Activated CD4-positive, CD25-positive, alpha-beta regulatory T cell (primary cell): ENCODE data around the gene NFIA.

Source experiments
- DNase-seq, 4 experiments: peaks; one replicate each; lab custom pipeline; 2025; lab: John Stamatoyannopoulos, UW

NFIA gene

DNA sequence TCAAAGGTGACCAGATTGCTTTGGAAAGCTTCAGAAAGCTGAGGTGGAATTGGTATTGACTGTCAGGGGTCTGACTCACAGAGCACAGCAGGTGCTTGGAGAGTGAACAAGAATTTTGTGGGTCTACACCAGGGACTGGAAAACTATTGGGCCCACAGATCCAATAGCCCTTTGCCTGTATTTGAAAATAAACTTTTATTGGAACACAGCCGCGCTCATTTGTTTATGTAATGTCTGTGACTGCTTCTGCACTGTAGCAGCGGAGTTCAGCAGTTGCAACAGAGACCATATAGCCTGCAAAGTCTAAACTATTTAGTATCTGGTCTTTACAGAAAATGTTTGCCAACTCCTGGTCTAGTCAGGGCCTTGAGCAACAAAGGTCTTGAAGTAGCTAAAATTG, 315.6 kb downstream of the NFIA start:
- no peak for DNase-seq

DNA sequence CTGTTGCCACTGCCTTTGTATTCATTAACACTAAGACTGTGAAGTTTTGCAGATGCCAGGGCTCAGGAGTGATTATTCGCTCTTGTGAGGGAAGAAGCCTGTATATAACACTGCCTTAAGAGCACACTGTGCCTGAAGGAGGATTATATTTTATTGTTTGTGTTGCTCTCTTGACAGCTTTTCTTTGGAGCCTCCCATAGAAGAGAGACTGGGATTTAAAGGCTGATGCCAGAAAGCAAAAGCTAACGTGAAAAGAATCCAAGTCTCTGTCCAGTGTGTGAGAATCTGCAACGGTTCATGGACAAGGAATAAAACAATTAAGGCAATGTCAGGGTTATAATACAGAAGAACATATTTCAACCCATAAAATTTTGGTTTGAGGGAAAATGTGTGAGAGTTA, 316.8 kb downstream of the NFIA start:
- DNase-seq, result no peak

DNA sequence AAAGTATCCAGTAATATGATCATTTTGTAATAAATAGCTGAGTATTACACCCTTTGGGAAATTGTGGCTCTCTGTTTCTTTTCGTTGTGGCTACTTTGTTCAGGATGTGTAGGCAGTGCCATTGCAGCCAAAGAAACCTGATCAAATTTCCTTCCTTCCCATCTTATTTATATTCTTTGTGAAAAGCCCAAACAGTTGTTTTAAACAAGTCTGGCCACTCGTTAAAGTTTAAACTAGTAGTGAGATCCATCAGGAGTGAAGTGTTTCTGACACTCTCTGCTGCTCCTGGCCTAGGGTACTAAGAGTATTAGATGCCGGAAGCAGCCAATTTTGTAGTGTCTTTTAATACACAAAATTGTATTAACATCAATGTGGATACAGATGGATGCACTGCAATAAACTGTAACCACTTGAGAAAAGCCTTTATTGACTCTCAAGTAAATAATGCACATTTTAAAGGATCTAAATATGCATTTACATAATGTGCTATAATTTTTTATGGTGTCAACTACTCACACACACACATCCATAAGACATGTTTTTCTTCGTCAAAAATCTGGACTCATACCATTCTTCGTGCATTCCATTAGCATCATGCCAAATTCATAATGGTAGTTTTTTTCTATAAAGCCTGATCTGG, 317.9 kb downstream of the NFIA start:
- DNase-seq, result no peak

DNA sequence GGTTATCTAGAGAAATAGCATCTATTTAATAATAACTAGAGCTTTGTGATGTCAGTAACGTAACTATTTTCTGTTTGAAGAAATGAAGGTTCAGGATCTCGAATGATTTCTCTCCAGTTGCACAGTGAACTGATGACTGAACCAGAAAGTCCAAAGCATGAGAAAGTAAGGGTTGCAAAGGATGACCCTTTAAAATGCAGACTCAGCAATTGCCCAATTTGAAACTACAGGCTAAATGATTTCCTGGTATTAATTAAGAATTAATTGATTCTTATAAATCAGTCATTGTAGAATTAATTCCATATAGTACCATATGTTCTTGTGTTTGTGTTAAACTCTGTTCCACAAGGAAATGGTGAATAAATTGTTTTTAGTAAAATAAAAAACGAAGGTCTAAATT, 318.6 kb downstream of the NFIA start:
- no peak for DNase-seq

DNA sequence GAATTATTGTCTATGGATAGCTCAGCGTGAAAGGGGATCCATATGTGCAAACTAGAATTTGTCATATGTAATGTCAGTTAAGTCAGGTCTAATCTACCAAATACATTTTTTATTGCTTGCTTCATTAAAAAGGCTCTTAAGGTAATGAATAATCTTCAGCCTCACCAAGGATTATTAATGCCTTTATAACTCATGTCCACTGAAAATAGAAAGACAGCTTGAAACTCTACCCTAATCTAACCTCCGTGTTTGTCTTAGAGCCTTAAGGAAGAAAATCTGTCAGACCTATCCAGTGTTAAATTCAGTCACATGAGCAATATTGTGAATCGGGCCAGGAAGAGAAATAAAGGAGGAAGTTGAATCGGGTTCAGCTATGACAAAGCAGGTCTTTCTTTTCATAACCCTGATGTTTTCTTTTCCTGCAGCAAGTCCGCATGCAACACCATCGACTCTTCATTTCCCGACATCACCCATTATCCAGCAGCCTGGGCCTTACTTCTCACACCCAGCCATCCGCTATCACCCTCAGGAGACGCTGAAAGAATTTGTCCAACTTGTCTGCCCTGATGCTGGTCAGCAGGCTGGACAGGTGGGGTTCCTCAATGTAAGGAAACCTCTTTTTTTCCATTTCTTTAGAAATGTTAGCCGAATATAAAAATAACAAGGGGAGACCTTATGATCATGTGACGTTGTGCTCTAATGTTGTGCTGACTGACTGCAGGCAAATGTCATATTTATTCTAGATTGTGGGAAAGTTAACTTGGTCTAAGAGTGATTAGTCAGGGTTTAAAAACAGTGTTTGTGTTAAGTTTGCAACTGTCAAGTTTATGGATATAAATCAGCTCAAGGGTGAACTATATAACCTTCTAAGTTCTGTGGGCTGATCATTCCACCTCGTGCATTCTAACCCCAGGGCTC, 321.6 kb downstream of the NFIA start:
- DNase-seq, result no peak

DNA sequence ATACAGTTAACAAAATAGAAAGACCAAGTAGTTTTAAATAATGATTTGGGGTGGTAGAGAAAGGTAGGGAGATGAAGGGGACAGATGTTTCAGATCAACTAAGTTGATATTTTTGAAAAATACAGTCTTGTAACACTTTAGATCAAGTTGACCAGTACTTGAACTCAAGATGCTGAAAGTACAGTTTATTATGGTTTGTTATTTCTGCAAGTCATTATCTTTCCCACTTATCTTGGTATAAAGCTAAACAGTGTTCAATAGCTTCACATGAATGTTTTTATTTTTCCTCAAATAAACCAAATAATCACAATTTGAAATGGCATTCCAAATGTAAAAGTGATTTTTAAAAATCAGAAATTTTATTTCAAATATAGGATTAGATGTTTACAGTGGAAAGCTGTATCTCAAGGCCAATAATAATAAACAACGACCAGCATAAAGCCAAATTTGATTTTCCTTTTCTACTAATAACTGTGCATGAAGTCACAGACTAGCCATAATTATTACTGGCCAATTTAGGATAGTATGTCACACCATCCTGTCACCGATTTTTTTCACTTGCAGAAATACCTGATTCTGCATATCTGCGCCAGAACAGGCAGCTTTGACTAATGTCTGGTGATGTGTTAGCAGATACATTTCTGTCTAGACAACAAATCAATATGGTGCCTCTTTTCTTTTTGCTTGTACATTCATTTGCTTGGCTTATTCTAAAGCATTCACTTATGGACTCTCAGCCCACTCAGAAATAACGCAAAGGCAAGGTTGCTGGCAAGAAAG, 322.4 kb downstream of the NFIA start:
- DNase-seq, result no peak

DNA sequence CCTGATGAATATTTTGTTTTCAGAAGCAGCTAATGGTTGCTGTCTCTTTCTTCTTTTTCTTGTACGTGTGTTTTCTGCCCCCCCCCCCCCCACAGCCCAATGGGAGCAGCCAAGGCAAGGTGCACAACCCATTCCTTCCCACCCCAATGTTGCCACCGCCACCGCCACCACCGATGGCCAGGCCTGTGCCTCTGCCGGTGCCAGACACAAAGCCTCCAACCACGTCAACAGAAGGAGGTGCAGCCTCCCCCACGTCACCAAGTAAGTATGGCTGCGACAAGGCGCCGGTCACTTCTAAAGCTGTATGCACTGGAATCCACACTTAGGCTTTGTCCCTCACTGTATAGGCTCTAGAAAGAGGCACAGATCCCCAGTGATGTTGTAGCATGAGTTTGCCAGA, 324.1 kb downstream of the NFIA start:
- DNase-seq, result no peak

DNA sequence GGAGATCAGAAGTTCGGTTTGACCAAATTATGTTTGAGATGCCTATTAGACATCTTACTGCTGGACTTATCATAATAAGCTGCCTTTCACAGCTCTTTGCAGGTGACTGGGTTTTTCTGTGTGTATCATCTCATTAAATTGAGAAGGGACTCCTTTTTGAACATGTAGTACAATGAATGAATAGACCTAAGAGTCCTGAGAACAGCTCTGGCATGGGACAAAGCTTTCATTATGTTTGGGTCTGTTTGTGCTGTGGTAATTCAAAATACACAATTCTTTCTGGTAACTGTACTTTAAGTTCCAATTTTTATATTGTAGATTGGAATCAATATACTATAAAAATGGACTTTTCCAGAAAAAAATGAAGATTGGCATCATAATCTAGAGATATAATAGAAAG, 330.2 kb downstream of the NFIA start:
- DNase-seq, result no peak

DNA sequence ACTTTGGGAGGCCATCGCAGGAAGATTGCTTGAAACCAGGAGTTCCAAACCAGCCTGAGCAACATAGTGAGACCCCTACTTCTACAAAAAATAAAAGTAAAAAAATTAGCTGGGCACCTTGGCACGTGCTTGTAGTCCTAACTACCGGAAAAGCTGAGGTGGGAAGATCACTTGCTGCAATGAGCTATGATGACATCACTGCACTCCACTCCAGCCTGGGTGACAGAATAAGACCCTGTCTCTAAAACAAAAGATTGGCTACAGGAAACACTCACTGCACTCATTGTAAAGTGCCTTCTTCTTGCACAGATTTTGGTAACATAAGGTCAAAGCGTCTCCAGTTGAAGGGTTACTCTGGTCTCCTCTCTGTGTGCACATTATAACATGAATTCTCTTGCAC, 336.8 kb downstream of the NFIA start:
- no peak for DNase-seq

DNA sequence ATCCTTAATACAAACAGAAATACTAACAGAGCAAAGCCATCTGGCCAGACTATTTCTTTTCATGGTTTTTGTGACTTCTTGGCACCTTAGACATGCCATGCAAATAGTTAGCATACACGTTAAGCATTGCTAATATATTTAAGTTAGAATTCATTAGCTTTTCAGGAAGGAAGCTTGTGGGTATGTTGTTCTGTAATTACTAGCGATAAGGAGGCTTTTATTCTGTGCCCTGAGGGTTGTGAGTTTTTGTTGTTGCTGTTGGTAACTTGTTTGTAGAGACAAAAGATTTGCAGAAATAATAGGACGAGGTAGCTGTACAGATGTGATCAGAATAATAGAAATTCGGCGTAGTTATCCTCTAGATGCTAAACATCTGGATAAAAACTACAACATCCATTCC, 337.3 kb downstream of the NFIA start:
- no peak for DNase-seq

DNA sequence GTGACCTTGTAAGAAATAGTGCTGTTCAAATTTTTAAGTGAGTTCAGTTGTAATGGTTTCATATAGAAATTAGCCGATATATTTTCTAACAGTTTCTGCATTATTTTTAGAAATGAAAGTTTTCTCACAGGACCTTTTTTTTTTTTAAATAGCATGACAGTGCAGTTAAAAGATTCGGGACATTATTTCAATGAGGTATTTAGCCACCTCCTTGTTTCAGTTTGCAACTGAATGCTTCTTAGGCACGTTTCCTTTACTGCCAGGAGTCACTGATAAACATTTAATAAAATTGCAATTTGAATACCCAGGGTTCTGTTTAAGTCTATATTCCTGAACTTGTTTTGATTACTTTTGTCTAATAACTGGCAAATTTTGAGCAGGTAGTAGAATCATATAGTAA, 337.9 kb downstream of the NFIA start:
- no peak for DNase-seq

DNA sequence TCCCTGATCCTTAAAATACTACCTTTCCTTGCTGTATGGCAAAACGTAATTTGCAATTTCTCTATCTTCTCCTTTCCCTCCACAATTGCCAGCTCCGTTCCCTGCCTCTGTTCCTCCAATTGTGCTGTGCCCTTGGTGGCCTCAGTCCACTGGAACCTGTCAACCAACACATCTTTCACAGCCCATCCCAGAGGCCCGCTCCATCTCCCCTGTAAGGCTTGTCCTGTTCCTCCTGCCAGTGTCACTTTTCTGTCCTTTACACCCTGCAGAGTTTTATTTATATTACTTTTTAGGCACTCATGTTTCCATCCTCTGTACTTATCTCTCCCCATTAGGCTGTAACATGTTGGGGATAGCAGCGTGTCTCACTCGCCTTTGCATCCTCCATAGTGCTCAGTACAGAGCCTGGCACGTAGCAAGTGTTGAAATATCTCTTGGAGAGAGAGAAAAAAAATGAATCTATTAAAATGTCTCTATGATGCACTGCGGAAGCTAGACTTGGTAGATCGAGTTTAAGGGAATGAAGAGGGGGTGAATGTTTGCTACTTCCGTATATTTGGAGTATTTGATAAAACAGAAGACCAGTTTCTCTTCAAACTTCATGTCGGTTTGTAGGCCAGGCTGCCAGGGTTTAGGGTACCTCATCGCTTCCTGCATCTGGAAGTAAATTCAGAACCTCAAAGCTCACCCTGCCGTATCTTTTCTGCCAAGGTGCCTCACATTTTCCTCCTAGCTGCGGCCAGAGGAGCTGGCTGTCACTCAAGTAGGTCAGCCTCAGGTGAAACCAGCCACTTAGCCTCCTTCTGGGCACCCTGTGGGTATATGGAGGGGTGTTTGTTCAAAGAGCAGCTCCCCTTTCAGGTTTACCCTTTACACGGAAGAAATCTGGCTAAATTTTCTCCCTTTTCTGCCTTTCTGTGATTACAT, 338.8 kb downstream of the NFIA start:
- no peak for DNase-seq

DNA sequence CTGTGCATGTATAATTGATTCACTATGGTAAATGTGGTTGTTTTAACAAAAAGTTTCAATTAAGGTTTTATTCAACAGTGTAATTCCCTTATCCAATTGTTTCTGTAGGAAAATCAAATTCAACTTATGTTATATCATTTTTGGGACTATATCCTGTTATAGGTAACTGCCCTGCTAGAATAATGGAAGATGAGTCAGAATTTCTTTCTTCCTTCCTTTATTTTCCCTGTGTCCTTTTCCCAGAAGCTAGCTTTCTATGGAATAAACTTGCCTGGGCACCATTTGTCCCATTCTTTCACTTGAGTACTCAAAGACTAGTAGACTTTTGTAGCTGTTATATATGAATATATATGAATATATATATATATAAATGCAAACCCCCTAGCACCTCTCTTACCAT, 341.3 kb downstream of the NFIA start:
- DNase-seq, result no peak

DNA sequence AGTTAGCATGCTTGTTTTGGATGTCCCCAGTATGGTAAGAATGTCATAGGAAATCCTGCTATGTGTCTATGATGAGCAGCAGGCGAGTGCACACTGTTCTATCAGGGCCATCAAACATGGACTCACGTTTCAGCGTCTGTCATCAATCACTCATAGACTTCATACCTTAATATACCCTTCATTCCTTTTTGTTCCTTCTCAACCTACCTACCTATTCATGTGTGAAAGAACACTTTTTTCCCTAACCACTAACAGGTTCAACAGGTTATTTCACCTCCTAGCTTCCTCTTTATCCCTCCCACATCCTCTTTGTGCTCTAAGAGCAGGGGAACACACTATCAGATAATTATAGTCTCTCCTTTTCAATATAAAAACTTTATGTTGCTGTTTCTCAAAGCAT, 342.0 kb downstream of the NFIA start:
- DNase-seq, result no peak

DNA sequence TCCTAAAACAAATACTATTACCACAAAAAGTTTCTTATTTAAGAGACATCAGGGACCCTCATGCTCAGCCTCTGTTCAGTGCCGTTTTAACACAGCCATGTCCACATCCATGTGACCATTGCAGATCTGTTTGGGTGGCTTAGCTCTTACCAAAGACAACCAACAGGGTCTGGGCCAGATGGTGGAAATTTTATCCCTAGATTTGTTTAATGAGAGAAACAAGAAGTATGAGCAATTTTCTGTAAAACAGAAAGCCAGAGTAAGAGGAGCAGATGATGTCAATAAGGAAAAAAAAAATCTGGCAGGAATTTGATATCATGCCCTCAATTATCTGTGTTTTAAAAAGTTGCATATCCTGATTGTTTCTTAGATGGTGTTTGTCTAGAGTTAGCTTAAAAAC, 342.7 kb downstream of the NFIA start:
- DNase-seq, result no peak

DNA sequence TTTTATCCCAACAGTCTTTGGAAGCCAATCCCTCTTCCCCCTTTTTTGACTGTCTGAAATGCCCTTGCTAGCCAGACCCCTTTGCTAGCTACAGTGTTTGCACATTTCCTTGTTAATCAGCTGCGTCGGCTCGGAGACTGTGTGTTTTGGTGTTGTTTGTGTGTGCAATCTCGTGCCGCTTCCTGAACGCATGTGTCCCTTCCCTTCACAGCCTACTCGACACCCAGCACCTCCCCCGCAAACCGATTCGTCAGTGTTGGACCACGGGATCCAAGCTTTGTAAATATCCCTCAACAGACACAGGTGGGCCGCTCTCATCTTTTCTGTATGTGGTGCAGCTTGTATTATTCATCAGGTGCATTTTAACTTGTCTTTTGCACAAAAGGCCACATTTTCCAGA, 343.9 kb downstream of the NFIA start:
- no peak for DNase-seq

DNA sequence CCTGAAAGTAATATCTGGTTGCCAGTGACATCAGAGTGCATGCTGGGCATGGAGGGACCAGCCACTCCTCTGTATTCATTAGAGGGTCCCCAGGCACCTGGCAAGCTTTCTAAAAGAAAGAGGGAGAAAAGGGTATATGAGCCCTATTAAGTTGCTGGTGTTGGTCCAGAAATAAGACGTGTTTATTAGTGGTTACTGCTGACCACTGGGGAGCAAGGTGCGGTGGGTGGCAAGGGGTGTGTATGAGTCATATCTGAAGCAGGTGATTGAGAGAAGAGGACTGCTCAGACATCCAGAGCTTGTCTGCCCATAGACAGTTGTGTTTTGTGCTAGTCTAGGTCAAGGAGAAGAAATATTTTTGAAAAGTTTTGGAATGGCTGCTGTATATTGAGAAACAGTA, 344.5 kb downstream of the NFIA start:
- DNase-seq, result no peak

DNA sequence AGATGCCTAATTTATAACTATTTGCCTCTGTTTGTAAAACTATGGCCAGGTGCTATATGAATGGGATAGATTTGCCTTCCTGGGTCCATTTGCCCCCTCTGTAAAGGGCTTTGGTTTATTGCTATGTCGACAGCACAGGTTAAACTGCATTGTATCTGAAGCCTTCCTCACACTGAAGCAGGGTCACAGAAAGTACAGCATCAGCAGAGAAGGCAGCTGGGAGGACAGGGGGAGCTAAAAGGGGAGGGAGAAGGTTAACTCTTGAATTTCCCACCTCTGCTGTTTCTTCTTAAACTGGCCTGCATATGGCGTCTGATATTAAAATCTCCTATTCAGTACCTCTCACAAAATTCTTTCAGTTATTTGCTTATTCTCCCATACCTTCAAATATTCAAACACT, 345.1 kb downstream of the NFIA start:
- DNase-seq, result no peak

DNA sequence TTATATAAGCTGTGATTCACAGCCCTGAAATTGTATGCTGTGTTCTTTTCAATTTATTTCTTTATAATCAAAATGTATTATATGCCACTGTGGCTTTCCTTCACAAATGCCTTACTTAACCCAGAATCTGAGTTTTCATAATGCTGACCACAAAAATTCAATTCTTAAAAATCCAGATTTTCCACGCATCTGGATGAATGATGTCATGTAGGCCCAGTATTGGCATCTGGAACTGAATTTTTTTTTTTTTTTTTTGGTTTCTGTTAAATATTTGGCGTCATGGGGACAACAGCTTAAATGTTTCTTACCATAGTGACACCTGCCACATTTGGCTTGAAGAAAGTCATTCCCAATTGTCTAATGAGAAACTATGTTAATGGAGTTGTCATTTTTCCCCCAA, 345.8 kb downstream of the NFIA start:
- no peak for DNase-seq

DNA sequence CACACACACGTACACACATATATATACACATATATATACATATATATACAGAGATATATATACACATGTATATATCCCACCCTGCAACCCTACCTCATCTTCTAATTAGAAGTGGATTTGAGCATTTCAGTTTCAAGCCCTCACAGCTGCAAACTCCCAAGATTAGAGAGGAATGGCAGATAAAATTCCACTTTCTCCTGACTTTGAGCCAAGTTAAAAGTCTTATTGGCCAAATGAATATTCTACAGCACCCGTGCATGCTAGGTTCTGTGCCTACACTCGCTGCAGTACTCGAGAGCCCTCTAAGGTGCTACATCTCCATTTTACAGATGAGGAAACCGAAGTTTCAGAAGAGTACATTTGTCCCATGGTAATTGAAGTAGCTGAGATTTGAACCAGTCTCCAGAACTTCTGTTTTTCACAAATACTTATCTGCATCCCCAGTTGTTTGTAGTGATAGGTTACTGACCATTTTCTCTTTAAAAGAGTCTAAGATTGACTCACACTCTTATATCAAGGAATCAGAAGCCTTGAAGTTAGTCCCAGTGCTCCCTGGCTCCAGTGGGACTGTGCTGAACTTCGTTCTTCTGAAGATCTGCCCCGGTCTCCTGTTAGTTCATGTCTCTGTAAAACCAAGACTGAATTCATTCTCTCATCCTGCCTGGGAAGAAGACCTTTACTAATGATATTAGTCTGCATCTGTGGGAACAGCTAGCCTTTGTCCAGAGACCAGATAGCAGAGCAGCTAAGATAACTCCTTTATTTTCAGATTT, 350.4 kb downstream of the NFIA start:
- DNase-seq, result no peak

DNA sequence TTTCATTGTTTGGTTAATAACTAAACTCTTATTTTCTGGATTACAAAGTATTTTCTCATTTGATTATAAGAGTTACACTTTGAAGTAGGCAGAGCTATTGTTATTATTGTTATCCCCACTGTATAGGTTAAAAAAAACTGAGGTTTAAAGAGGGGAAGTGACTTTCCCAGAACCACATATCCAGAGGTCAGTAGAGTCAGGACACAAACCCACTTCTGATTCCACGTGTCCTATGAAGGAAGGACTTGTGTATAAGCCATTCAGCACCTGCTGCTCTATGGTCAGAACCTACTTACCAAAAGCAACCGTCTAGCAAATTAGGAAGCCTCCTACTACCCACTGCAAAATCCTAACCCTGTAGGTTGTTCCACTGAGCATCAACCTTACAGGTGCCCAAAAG, 351.3 kb downstream of the NFIA start:
- no peak for DNase-seq
